Measurements from ENCODE around the gene TJP3. TPM values are rescaled to one million over a fixed set of nuclear protein-coding genes. Genes with fewer than 3 reads are reported as not detected.
"Not testable (repeated sequence)": the region's sequence is repeated elsewhere in the genome, so short reads cannot be mapped to it uniquely, and the experiment has no call there.

TJP3 gene, protein sequence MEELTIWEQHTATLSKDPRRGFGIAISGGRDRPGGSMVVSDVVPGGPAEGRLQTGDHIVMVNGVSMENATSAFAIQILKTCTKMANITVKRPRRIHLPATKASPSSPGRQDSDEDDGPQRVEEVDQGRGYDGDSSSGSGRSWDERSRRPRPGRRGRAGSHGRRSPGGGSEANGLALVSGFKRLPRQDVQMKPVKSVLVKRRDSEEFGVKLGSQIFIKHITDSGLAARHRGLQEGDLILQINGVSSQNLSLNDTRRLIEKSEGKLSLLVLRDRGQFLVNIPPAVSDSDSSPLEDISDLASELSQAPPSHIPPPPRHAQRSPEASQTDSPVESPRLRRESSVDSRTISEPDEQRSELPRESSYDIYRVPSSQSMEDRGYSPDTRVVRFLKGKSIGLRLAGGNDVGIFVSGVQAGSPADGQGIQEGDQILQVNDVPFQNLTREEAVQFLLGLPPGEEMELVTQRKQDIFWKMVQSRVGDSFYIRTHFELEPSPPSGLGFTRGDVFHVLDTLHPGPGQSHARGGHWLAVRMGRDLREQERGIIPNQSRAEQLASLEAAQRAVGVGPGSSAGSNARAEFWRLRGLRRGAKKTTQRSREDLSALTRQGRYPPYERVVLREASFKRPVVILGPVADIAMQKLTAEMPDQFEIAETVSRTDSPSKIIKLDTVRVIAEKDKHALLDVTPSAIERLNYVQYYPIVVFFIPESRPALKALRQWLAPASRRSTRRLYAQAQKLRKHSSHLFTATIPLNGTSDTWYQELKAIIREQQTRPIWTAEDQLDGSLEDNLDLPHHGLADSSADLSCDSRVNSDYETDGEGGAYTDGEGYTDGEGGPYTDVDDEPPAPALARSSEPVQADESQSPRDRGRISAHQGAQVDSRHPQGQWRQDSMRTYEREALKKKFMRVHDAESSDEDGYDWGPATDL
- total RNA-seq = 1 to 10 TPM in 1 of 2 donors, under 1 TPM in 1; 0.57 to 2.1 TPM

DNA sequence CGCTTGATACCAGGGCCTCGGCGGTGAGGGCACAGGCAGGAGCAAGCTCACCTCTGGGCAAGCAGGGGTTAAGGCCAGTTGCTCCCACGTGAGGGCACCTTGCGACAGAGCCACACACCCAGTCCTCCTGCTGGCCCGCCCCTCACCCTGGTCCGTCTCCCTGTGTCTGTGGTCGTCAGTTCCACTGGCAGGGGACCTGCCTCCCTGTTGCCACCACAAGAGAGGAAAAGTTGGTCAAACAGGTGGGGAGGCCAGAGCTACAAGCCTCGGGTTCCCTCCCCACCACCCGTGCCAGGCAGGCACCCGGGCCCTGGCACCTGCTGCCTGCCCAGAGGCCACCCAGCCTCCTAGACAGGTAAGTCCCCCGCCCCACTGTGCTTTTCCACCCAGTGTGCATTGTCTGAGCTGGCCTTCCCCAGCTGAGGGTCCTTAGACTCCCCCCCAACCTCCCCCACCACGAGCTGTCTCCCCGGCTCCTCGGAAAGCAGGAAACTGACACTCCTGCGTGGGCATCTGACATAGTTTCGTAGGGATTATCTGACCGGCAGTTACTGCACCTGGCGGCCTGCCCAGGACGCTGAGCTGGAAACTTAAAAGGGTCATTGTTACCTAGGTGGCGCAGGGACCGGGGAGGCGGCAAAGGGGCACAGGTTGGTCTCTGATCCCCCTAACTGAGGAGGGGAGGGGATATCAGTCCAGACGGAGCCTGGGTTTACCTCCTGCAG is at the start of gene TJP3:
TJP3 (plus strand) TSS at position 178 of the 725 bp plus-strand sequence. CDS start 20,049 bp downstream, outside the sequence.
- H3K4me1 Mint-ChIP-seq (ENCODE audit: low read depth in 2 of 2) = peaks cover 0 to 2% of the 10 kb centered on the region in 2 donors
- H3K36me3 Mint-ChIP-seq = no peaks in the 10 kb centered on the region
- H3K27ac Mint-ChIP-seq = no peak within 1 kb of the TSS
- ATAC-seq (no peak), DNase-seq (ENCODE audit: low spot score) (peak; percentile 48)
- H3K4me3 Mint-ChIP-seq = no peak within 1 kb of the TSS
- H3K27me3 Mint-ChIP-seq = no peaks in the 10 kb centered on the region
- H3K9me3 Mint-ChIP-seq = no peaks in the 10 kb centered on the region

DNA sequence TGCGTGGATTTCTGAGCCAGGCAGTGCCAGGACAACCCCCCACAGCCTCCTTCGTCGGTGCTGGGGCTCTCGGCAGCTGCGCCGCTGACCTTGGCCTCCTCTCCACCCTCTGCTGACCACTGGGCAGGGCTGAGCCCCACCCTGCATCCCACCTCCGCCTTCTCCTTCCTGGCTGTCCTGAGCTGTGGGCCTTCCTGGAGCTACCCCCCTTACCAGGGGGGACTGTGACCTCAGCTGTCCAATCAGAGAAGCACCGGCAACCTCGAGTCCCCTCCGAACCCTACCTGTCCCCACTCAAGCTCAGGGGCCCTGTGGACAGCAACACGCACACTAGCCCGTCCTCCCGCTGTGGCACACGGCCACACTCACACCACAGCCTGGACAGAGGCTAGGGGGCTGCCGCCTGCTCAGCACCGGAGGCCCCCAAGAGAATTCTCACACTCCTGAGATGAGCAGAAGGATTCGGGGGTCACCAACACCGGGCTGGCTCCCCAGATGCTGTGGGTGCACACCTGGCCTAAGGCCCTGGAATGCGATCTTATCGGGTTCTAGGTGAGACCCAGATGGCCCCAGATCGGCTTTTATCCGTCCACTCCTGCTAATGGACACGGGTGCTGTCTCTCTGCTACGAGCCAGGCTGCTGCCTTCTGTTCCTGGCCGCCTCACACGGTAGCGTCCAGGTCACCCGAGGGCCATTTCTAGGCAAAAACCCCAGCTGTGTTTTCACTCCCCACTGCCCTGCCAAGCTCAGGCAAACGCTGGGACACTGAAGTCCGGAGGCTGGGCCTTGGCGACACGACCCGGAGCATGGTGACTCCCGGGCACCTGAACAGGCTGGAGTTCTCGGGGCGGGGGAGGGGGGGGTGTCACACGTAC is 49.1 kb upstream of the TJP3 start:
- H3K27ac Mint-ChIP-seq = no peak overlapping the region
- no peaks in the 10 kb centered on the region for H3K4me1 Mint-ChIP-seq (ENCODE audit: low read depth in 2 of 2)
- DNase-seq (ENCODE audit: low spot score) (no peak), ATAC-seq (no peak)
- H3K4me3 Mint-ChIP-seq = no peak overlapping the region
- H3K27me3 Mint-ChIP-seq = no peaks in the 10 kb centered on the region
- H3K36me3 Mint-ChIP-seq = no peaks in the 10 kb centered on the region
- no peaks in the 10 kb centered on the region for H3K9me3 Mint-ChIP-seq

- Mint-ChIP-seq H3K36me3 (no peaks in the 10 kb centered on the region), H3K27me3 (no peaks in the 10 kb centered on the region), H3K9me3 (no peaks in the 10 kb centered on the region), H3K27ac (no peak overlapping the region), H3K4me1 (ENCODE audit: low read depth in 2 of 2) (no peaks in the 10 kb centered on the region), H3K4me3 (no peak overlapping the region)
- no peak for DNase-seq (ENCODE audit: low spot score)
- ATAC-seq = no peak
Observed at GRCh38 chr19:3659746-3660112, 48.5 kb upstream of the TJP3 start.

DNA sequence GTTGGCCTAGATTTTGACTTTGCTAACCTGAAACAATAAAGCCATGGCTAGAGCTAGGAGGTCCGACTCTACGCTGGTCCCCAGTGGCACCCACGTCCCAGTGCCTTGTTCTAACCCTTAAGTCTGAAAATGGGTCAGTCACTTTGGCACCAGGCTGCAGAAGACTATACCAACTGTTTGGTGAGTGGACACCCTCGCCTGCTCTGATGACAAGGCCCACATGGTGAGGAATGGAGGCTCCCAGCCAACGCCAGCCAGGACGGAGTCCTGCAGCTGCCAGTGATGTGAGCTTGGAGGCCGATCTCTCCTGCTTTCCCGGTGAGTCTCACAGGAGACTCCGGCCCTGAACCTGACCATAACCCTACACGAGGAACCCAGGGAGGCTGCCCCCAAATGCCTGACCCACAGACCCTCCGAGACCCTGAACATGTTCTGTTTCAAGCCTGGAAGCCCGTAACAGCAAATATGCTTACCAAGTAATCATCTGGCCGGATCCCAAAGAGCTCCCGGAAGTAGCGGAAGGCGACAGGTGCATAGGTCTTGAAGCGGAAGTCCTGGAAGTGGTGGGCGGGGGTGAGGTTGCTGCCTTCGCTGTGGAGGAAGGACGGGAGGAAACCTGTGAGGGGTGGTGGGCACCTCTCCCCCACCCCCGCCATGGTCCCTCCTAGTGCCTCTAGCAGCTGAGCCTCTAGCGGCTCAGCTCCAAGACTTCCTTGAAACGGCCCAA is 47.5 kb upstream of the TJP3 start:
- Mint-ChIP-seq H3K9me3 (no peaks in the 10 kb centered on the region), H3K27me3 (no peaks in the 10 kb centered on the region), H3K36me3 (no peaks in the 10 kb centered on the region), H3K27ac (no peak overlapping the region), H3K4me1 (ENCODE audit: low read depth in 2 of 2) (no peaks in the 10 kb centered on the region), H3K4me3 (no peak overlapping the region)
- DNase-seq (ENCODE audit: low spot score) (no peak), ATAC-seq (no peak)

DNA sequence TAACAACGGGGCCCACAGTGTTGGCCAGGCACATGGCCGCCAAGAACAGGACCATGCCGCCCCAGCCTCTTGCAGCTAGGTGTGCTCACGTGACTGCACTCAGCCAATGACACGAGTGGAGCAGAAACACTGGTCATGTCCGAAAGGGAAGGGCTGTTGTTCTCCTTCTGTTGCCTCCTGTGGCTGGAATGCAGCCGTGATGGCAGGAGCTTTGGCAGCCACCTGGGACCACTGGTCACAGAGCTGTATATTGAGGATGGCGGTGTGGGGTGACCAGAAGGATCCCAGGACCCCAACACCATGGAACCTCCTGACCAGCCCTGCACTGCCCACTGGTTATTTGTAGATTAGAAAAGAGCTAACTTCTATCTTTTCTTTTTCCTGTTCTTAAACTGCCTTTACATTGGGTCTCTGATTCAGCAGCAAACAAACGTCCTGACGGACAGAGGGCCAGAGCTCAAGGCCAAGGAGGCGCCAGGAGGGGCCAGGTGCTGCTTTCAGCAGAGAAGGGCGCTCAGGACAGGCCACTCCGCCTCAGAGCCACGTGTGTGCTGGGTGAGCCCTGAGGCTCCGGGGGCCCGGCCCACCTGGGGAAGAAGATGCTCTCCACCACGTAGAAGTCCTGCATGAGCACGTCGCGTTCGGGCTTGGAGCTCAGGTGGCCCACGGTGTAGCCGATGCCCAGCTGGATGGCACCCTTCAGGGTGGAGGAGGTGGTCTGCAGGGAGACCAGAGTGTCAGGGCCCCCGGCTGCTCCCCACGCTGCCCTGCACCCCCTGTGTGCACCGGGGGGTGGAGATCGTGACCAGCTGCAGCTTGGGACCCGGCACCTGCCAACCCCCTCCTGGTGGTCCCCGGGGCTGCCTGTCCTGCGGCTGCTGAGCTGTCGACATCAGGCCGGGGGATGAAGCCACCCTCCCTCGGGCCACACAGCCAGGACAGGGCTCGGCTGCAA is 46.6 kb upstream of the TJP3 start:
- ATAC-seq = no peak
- no peaks in the 10 kb centered on the region for H3K27me3 Mint-ChIP-seq
- no peak overlapping the region for H3K4me3 Mint-ChIP-seq
- H3K27ac Mint-ChIP-seq = no peak overlapping the region
- DNase-seq (ENCODE audit: low spot score) = no peak
- H3K4me1 Mint-ChIP-seq (ENCODE audit: low read depth in 2 of 2) = peaks cover 7% of the 10 kb centered on the region in 2 donors
- H3K36me3 Mint-ChIP-seq = no peaks in the 10 kb centered on the region
- no peaks in the 10 kb centered on the region for H3K9me3 Mint-ChIP-seq

GRCh38 chr19:3663838-3664237 is 44.3 kb upstream of the TJP3 start:
- Mint-ChIP-seq H3K9me3 (no peaks in the 10 kb centered on the region), H3K4me3 (no peak overlapping the region), H3K4me1 (ENCODE audit: low read depth in 2 of 2) (peaks cover 8 to 15% of the 10 kb centered on the region in 2 donors), H3K27me3 (no peaks in the 10 kb centered on the region), H3K36me3 (no peaks in the 10 kb centered on the region), H3K27ac (no peak overlapping the region)
- ATAC-seq (no peak), DNase-seq (ENCODE audit: low spot score) (no peak)

DNA sequence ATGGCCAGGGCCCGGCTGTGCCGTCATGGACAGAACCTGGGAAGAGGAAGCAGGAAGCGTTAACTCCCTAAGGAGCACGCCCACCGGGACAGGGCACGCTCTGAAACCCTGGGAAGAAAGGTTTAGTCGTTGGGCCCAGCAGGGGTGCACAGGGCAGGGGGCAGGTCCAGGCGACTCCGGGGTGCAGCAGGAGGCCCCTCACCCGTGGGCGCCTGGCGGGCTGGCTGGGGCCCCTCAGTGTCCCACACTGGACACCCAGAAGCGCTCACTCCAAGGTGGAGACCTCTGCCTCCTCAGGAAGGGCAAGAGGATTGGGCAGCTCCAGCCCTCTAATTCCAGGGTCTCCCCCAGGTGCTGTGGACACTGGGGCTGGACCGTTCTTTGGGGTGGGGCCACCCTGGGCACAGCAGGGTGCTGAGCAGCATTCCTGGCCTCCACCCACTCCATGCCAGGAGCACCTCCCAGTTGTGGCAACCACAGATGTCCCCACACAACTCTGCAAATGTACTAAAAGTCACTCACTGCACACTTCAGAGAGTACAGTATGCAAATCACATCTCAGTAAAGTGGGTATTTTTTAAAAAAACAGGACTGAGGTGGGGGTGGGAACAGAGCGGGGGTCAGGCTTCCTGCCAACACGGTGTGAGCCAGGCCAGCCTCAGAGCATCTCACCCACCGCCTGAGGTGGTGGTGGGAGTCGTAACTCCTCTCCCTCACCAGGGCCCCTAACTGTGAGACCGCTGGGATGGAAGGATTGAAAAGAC is 43.1 kb upstream of the TJP3 start:
- Mint-ChIP-seq H3K4me1 (ENCODE audit: low read depth in 2 of 2) (peaks cover 8 to 23% of the 10 kb centered on the region in 2 donors), H3K36me3 (no peaks in the 10 kb centered on the region), H3K4me3 (no peak overlapping the region), H3K9me3 (no peaks in the 10 kb centered on the region), H3K27me3 (no peaks in the 10 kb centered on the region), H3K27ac (no peak overlapping the region)
- no peak for ATAC-seq
- DNase-seq (ENCODE audit: low spot score) = no peak

DNA sequence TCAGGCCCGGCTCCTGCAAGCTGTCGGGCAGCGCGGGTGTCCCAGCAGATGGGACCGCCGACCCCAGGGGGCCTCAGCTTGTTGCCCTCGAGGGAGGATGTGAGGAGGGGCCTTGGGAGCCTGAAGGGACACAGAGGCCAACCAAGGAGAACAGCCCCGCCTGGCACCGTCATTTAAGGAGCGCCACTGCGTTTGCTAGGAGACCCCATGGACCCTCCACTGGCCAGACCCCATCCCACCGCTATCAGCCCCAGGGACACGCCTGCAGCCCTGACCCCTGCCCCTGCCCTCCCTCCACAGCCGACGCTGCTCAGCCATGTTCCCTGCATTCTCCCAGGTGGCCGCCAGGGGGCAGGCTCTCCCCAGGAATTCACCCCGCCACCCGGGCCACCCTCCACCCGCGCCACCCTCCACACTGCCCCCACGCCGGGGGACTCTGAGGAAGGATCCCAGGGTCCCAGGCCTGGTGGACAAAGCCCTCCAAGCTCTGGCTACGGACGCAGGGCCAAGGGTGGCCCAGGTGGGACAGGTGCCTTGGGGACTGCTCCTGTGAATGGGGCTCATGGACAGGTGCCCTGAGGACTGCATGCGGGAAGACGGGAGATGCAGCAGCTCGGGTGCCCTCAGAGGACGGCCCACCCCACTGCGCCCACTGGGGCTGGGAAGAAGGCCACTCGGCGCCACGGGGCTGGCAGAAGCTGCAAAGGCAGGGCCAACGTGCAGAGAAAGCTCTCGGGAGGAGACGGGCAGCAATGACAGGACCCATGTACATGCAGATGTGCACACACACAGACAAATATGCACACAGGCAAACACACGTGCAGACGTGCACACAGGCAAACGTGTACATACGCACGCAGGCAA is 42.3 kb upstream of the TJP3 start:
- Mint-ChIP-seq H3K36me3 (no peaks in the 10 kb centered on the region), H3K27me3 (no peaks in the 10 kb centered on the region), H3K4me3 (no peak overlapping the region), H3K4me1 (ENCODE audit: low read depth in 2 of 2) (peaks cover 12 to 28% of the 10 kb centered on the region in 2 donors), H3K9me3 (no peaks in the 10 kb centered on the region), H3K27ac (no peak overlapping the region)
- peak; percentile 73 for DNase-seq (ENCODE audit: low spot score)
- ATAC-seq = peak; percentile 62 to 78

DNA sequence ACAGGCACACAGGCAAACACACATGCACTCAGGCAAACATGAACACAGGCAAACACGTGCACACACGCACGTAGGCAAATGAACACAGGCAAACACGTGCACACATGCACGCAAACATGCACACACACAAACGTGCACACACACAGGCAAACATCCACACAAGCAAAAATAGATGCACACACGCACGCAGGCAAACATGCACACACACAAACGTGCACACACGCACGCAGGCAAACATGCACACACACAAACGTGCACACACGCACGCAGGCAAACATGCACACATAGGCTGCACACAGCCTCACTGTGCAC is 41.7 kb upstream of the TJP3 start:
- not testable (repeated sequence) for H3K27ac Mint-ChIP-seq; ATAC-seq; H3K27me3 Mint-ChIP-seq; H3K9me3 Mint-ChIP-seq; H3K4me3 Mint-ChIP-seq; DNase-seq (ENCODE audit: low spot score); H3K36me3 Mint-ChIP-seq
- H3K4me1 Mint-ChIP-seq (ENCODE audit: low read depth in 2 of 2) = peaks cover 18 to 32% of the 10 kb centered on the region in 2 donors

GRCh38 chr19:3667037-3667638 is 41.0 kb upstream of the TJP3 start:
- DNase-seq (ENCODE audit: low spot score) = no peak
- H3K27me3 Mint-ChIP-seq = no peaks in the 10 kb centered on the region

More at GRCh38 chr19:3667037-3667638, 41.0 kb upstream of the TJP3 start:
- no peak overlapping the region for H3K27ac Mint-ChIP-seq
- ATAC-seq = no peak
- H3K4me1 Mint-ChIP-seq (ENCODE audit: low read depth in 2 of 2) = peaks cover 22 to 37% of the 10 kb centered on the region in 2 donors
- H3K36me3 Mint-ChIP-seq = no peaks in the 10 kb centered on the region
- H3K9me3 Mint-ChIP-seq = no peaks in the 10 kb centered on the region
- no peak overlapping the region for H3K4me3 Mint-ChIP-seq

Measured in natural killer cell treated with Interleukin-12 subunit alpha and Interleukin-12 subunit beta and Interleukin-15 and Interleukin-18, amount 100 ng/mL, for 72 hours (primary cell).